ENCODE measurements around the gene PRPF19.
A peak's percentile ranks its signal among the peaks of the same experiment; 100 is the strongest.

PRPF19 gene

GRCh38 chr11:60857378-60858232 is 48.8 kb downstream of the PRPF19 start:
- Histone ChIP-seq H3K27me3 (no peaks in the 10 kb centered on the region), H4K20me1 (no peaks in the 10 kb centered on the region), H3K9me3 (peaks cover 5% of the 10 kb centered on the region; the same call in 1 of the 2 replicates), H3K36me3 (peaks cover 10% of the 10 kb centered on the region), H3K9ac (peak overlapping the region; percentile 29; the same call in 1 of the 2 replicates), H3K4me1 (peaks cover 96% of the 10 kb centered on the region), H3K4me3 (no peak overlapping the region), H3K4me2 (peak overlapping the region; percentile 92), H3K27ac (peak overlapping the region; percentile 83)
- TF ChIP-seq Cebpa-rat (IDR thresholded peaks at IDR 0.05), result no peak

- H3K9ac ChIP-seq, result peak within 1 kb of the TSS; percentile 66
- TF ChIP-seq Cebpa-rat (IDR thresholded peaks at IDR 0.05), result no peak
- 0 out of 2 replicates have a peak within 1 kb of the TSS, but pooled peaks have one; percentile 25 for H3K4me3 ChIP-seq
- H3K4me2 ChIP-seq, result peak within 1 kb of the TSS; percentile 92
- no peaks in the 10 kb centered on the region for H3K27me3 ChIP-seq
- peak within 1 kb of the TSS; percentile 83 for H3K27ac ChIP-seq
- H4K20me1 ChIP-seq, result no peaks in the 10 kb centered on the region
- peaks cover 10% of the 10 kb centered on the region; the same call in 1 of the 2 replicates for H3K9me3 ChIP-seq
- H3K4me1 ChIP-seq, result peaks cover 81% of the 10 kb centered on the region
- peaks cover 26% of the 10 kb centered on the region for H3K36me3 ChIP-seq
Observed at GRCh38 chr11:60855726-60856633, 50.4 kb downstream of the PRPF19 start, which contains the start of gene PTGDR2. Gene PTGDR2 (minus strand): TSS chr11:60855950. CDS start chr11:60853722, 2,228 bp downstream.

- TF ChIP-seq Cebpa-rat (IDR thresholded peaks at IDR 0.05), result no peak
- H3K27me3 ChIP-seq, result no peaks in the 10 kb centered on the region
- peaks cover 73% of the 10 kb centered on the region for H3K4me1 ChIP-seq
- H3K27ac ChIP-seq, result peak overlapping the region; percentile 83
- no peaks in the 10 kb centered on the region for H4K20me1 ChIP-seq
- H3K36me3 ChIP-seq, result peaks cover 35% of the 10 kb centered on the region
- H3K4me2 ChIP-seq, result peak overlapping the region; percentile 92
- peaks cover 10% of the 10 kb centered on the region; the same call in 1 of the 2 replicates for H3K9me3 ChIP-seq
- H3K4me3 ChIP-seq, result 0 out of 2 replicates have a peak overlapping the region, but pooled peaks have one; percentile 25
- H3K9ac ChIP-seq, result peak overlapping the region; percentile 66
Observed at GRCh38 chr11:60854847-60855725, 51.3 kb downstream of the PRPF19 start.

GRCh38 chr11:60854140-60854846 is 52.1 kb downstream of the PRPF19 start:
- Histone ChIP-seq H3K9me3 (peaks cover 10% of the 10 kb centered on the region; the same call in 1 of the 2 replicates), H3K27me3 (no peaks in the 10 kb centered on the region), H3K4me3 (0 out of 2 replicates have a peak overlapping the region, but pooled peaks have one; percentile 9), H3K4me2 (peak overlapping the region; percentile 92), H3K27ac (peak overlapping the region; percentile 83), H3K4me1 (peaks cover 69% of the 10 kb centered on the region), H3K36me3 (peaks cover 43% of the 10 kb centered on the region), H3K9ac (0 out of 2 replicates have a peak overlapping the region, but pooled peaks have one; percentile 66), H4K20me1 (peaks cover 4% of the 10 kb centered on the region; the same call in 1 of the 2 replicates)
- no peak for TF ChIP-seq Cebpa-rat (IDR thresholded peaks at IDR 0.05)

- peak overlapping the region; percentile 92 for H3K4me2 ChIP-seq
- peaks cover 69% of the 10 kb centered on the region for H3K4me1 ChIP-seq
- peaks cover 53% of the 10 kb centered on the region for H3K36me3 ChIP-seq
Observed at GRCh38 chr11:60852982-60853950, 53.1 kb downstream of the PRPF19 start.

GRCh38 chr11:60852117-60852981 is 54.0 kb downstream of the PRPF19 start:
- peaks cover 69% of the 10 kb centered on the region for H3K4me1 ChIP-seq

More at GRCh38 chr11:60852982-60853950, 53.1 kb downstream of the PRPF19 start:
- no peak overlapping the region for H3K4me3 ChIP-seq
- H3K9me3 ChIP-seq, result peaks cover 10% of the 10 kb centered on the region; the same call in 1 of the 2 replicates
- TF ChIP-seq Cebpa-rat (IDR thresholded peaks at IDR 0.05), result no peak
- H3K27me3 ChIP-seq, result no peaks in the 10 kb centered on the region
- H4K20me1 ChIP-seq, result peaks cover 14% of the 10 kb centered on the region
- H3K9ac ChIP-seq, result no peak overlapping the region
- peak overlapping the region; percentile 83 for H3K27ac ChIP-seq

More at GRCh38 chr11:60852117-60852981, 54.0 kb downstream of the PRPF19 start:
- no peak overlapping the region for H3K4me3 ChIP-seq
- no peak overlapping the region for H3K27ac ChIP-seq
- H3K9ac ChIP-seq, result no peak overlapping the region
- no peaks in the 10 kb centered on the region for H3K27me3 ChIP-seq
- H3K4me2 ChIP-seq, result no peak overlapping the region
- H3K9me3 ChIP-seq, result peaks cover 10% of the 10 kb centered on the region; the same call in 1 of the 2 replicates
- peaks cover 24% of the 10 kb centered on the region for H4K20me1 ChIP-seq
- H3K36me3 ChIP-seq, result peaks cover 57% of the 10 kb centered on the region
- TF ChIP-seq Cebpa-rat (IDR thresholded peaks at IDR 0.05), result no peak

Measured in BLaER1 (cell line).